Stimulated activated CD8-positive, alpha-beta memory T cell treated with anti-CD3 and anti-CD28 coated beads, Interleukin-4, amount 100 ng/mL, for 24 hours (primary cell): Measurements from ENCODE around the gene STAT3.
"Not testable (repeated sequence)": the region's sequence is repeated elsewhere in the genome, so short reads cannot be mapped to it uniquely, and the experiment has no call there.

Experiments used
- DNase-seq: peaks from one replicate; pipeline ENCODE4 v3.0.0-alpha.2; 2020; ENCODE audit warnings: low read depth

Gene STAT3

GRCh38 chr17:42276359-42276608 is 112.0 kb downstream of the STAT3 start, which contains the start of gene STAT5B:
TSS of gene STAT5B (minus strand) at chr17:42276391. CDS start at chr17:42232127, 44,264 bp downstream.
- DNase-seq = peak; percentile 47

- peak; percentile 18 for DNase-seq
These were observed 112.5 kb downstream of the STAT3 start for GRCh38 chr17:42275527-42276358.

- no peak for DNase-seq
These were observed 113.3 kb downstream of the STAT3 start for GRCh38 chr17:42274812-42275526.

- DNase-seq = no peak
These were observed 114.0 kb downstream of the STAT3 start for GRCh38 chr17:42274253-42274542.

GRCh38 chr17:42273474-42274252 is 114.6 kb downstream of the STAT3 start:
- DNase-seq = no peak

- DNase-seq = no peak
These were observed 115.9 kb downstream of the STAT3 start for GRCh38 chr17:42272162-42272907.

- no peak for DNase-seq
These were observed 116.5 kb downstream of the STAT3 start for GRCh38 chr17:42271779-42272035.

- no peak for DNase-seq
These were observed 117.0 kb downstream of the STAT3 start for GRCh38 chr17:42271006-42271778.

GRCh38 chr17:42270596-42270995 is 117.6 kb downstream of the STAT3 start:
- no peak for DNase-seq

GRCh38 chr17:42270170-42270535 is 118.1 kb downstream of the STAT3 start:
- no peak for DNase-seq

- no peak for DNase-seq
These were observed 120.0 kb downstream of the STAT3 start for GRCh38 chr17:42268236-42268635.

- no peak for DNase-seq
These were observed 121.1 kb downstream of the STAT3 start for GRCh38 chr17:42266918-42267766.

GRCh38 chr17:42266462-42266861 is 121.8 kb downstream of the STAT3 start:
- DNase-seq = no peak

GRCh38 chr17:42264366-42264765 is 123.9 kb downstream of the STAT3 start:
- not testable (repeated sequence) for DNase-seq
